HG02885 (cell line): ENCODE data around the gene TOR1A.

ENCODE experiments used
- ATAC-seq: cut with Tn5 transposase; IDR thresholded peaks from one replicate; pipeline ENCODE4 v1.9.1; 2021; ENCODE audit warnings: mild to moderate bottlenecking; ENCODE audit not compliant: unreplicated experiment, poor library complexity

TOR1A gene

GRCh38 chr9:129823935-129824601 is at the start of gene TOR1A:
TOR1A (minus strand) TSS chr9:129824136; CDS start chr9:129824085, 51 bp downstream.
- peak; percentile 94 for ATAC-seq

- no peak for ATAC-seq
Observed at GRCh38 chr9:129871046-129871445, 47.1 kb upstream of the TOR1A start.

DNA sequence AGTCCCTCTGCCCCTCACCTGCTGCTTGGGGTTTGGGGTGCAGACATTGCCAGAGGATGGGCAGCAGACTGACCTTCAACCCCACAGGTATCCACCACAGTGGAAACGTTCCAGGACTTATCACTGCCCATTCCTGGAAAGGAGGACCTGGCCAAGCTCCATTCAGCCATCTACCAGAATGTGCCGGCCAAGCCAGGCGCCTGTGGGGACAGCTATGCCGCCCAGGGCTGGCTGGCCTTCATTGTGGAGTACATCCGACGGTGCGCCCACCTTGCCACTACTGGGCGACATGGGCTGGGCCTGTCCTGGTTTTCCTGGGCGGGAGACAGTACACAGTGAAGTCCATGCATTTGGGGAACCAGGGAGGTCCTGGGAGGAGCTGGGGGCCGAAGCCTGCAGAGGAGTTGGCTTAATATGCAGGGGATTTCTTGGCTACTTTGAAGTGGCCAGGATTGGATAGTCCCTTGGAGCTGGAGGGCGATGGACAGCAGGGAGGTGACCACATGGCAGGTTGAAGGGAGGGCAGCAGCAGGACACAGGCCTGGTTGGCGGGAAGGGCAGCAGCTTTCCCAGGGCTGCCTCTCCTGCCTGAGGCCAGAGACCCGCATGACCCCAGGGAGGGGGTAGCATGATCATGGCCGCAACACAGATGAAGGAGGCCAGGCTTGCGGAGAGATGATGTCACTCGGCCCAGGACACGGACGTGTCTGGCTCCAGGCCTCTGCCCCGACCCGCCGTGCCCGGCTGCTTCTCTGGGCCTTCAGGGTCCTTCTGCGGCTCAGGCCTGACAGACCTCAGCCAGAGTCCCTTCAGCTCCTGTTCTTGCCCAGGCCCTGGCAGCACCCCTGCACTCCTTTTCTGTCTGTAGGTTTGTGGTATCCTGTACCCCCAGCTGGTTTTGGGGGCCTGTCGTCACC is 45.9 kb upstream of the TOR1A start:
- ATAC-seq, result no peak

DNA sequence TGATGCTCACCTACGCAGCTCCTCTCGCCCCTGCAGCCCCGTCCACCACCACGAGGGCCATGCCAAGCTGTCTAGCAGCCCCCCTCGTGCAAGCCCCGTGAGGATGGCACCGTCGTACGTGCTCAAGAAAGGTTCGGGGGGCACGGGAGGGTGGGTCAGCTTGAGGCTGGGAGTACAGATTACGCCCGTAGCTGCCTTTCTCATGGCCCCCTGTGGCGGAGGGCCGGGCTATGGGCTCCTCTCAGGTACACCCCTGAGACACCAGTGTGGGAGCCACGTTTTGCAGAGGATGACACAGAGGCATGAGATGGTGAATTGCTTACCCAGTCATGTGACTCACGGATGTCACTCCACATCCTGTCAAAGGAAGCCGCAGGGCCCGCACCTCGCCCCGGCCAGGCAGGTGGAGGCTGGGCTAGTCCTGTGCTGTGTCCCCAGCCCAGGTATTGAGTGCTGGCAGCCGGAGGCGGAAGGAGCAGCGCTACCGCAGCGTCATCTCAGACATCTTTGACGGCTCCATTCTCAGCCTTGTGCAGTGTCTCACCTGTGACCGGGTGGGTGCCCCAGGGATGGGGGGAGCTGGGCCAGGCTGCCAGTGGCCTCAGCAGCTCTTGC is 45.0 kb upstream of the TOR1A start:
- ATAC-seq, result no peak

DNA sequence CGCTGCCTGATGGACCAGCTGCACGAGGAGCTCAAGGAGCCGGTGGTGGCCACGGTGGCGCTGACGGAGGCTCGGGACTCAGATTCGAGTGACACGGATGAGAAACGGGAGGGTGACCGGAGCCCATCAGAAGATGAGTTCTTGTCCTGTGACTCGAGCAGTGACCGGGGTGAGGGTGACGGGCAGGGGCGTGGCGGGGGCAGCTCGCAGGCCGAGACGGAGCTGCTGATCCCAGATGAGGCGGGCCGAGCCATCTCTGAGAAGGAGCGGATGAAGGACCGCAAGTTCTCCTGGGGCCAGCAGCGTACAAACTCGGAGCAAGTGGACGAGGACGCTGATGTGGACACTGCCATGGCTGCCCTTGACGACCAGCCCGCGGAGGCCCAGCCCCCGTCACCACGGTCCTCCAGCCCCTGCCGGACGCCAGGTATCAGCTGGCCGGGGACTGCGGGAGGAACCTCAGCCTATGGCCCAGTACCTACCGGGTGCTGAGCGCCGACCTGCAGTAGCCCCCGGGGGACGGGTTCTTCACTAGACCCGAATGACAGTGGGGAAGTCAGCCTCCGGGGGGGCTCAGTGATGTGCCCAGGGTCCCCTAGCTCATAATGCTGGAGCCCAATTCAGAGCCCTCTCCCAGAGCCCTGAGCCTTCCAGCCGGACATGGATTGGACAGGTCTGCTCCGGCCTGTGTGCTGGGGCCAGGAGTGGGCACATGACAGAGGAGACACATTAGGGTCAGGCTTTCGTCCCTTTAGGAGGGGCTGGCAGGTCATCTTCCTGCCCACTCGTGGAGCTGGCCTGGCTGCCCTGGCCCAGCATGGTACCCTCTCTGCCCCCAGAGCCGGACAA is 44.3 kb upstream of the TOR1A start:
- ATAC-seq, result no peak

GRCh38 chr9:129867136-129868022 is 43.4 kb upstream of the TOR1A start:
- ATAC-seq, result no peak

DNA sequence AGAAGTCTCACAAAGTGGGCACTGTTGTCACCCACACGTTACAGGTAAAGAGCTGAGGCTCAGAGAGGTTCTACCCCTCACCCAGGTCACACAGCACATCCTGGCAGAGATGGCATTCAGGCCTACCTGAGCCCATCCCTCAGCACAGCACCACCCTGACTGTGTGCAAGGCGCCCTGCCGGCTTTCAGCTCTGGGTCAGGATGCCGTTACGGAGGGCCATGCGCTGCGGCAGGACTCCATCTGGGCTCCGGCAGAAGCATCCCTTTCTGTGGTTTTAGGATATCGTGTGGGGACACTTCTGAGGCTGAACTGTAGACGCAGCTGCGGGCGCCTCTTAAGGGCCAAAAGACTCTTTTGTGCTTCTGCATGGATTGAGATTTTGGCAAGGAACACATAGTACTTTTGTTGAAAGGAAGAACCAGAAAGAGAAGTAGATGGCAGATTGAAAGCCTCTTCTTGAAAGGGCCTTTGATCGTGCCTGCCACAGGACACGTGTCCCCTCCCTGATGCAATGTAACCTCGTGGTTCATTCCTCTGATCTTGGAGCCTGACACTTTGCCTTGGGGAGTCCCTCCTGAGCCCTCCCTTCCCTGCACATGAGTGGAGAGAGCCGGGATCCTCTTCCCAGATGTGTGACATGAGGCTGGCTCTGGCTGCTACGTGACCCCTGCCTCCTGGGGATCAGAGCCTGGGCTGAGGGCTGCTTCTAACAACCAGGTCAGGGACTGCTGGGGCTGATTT is 42.6 kb upstream of the TOR1A start:
- ATAC-seq, result no peak

DNA sequence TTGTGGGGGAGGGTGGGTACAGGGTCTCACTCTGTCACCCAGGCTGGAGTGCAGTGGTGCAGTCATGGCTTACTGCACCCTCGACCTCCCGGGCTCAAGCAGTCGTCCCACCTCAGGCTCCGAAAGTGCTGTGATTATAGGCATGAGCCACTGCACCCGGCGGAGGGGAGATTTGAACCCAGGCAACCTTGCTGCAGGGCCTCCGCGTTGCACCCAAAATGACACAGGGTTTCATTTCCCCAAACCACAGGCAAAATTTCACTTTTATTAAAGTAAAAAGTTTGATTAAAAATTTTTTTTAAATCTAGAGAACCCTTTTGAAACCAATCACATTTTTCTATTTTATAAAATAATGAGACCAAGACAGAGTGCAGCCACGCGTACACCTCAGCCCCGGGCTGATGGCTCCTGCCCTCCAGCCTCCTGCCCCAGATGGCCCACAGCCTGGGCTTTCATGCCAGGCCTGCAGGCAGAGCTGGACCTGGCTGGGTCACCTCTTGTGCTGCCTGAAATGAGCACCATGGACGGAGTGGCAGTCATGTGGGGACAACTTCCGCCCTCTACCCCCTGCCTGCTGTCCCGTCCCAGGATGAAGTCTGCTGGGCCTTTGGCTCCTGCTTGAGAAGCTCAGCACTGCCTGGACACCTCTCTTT is 41.9 kb upstream of the TOR1A start:
- ATAC-seq, result no peak

GRCh38 chr9:129864991-129865647 is 41.2 kb upstream of the TOR1A start:
- ATAC-seq, result no peak

DNA sequence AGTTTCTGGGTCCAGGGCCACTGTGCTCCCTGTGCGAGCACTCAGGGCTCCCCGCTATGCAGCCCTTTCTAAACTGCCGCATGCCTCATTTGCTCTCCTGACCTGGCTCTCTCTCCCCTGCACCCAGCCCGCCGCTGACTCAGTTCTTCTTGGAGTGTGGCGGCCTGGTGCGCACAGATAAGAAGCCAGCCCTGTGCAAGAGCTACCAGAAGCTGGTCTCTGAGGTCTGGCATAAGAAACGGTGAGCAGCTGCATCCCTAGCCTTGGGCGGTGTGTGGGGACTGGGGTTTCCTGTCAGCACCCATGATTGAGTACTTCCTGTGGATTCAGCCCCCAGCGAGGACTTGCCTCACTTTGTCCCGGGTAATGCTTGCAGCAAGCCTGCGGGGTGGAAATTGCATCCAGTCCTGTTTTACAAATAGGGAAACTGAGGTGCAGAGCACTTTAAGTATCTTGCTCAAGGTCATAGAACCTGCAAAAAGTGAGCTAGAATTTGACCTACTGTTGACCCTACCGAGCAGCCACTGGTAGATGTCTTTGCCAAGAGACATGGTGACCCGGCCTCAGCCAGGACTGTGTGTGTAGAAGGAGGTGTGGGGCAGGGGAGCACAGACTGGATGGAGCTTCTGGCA is 39.2 kb upstream of the TOR1A start:
- ATAC-seq, result no peak

- ATAC-seq, result no peak
Observed at GRCh38 chr9:129861447-129861827, 37.5 kb upstream of the TOR1A start.

GRCh38 chr9:129860653-129861446 is 36.9 kb upstream of the TOR1A start:
- ATAC-seq, result no peak

DNA sequence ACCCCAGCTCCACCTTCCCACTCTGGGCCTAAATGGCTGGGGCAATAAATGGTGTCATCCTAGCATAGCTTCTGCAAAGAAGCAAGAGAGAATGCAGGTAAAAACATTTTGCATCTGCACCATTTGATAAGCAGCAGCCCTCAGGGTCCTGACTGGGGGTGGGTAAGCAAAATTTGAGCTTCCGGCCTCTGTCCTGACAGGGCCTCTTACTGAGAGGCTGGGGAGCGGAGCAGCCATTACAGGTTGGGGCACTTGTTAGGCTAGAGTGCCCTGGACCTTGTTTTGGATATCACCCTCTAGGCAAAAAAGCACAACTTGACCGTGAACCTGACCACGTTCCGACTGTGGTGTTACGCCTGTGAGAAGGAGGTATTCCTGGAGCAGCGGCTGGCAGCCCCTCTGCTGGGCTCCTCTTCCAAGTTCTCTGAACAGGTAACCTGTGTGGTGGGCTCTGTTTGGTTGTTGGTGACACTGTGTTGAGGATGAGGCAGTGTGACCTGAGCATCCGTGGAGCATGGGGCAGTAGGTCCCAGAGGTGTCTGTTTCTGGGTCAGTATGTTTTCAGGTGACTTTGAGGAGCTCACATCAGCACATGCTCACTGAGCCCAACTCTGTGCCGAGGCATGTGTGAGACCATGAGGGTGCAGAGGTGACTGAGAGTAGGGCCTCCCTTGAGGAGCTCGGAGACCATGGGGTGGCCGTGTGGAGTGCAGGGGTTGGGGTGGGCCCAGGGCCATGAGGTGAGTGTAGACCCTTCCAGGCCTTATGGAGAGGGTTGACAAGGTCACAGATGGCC is 34.4 kb upstream of the TOR1A start:
- ATAC-seq, result no peak

GRCh38 chr9:129857207-129857606 is 33.3 kb upstream of the TOR1A start:
- no peak for ATAC-seq

- no peak for ATAC-seq
Observed at GRCh38 chr9:129854588-129855110, 30.7 kb upstream of the TOR1A start.
